Activated CD4-positive, alpha-beta T cell treated with anti-CD3 and anti-CD28 coated beads, Interleukin-2, Interleukin-6, amounts not matched to agents 100 ng/mL and 50 ng/mL, durations not matched to agents 16 hours and 8 hours (primary cell): Measurements from ENCODE around the gene NHLRC4.

Source experiments
- DNase-seq: peaks from one replicate; pipeline ENCODE4 v3.0.0-alpha.2; 2020

The NHLRC4 gene

GRCh38 chr16:531494-532125 is 35.2 kb upstream of the NHLRC4 start:
- DNase-seq, result no peak

GRCh38 chr16:533391-534123 is 33.2 kb upstream of the NHLRC4 start:
- no peak for DNase-seq

- no peak for DNase-seq
These were observed 32.7 kb upstream of the NHLRC4 start for GRCh38 chr16:534135-534534.

GRCh38 chr16:534856-535445 is 31.9 kb upstream of the NHLRC4 start:
- no peak for DNase-seq

- no peak for DNase-seq
These were observed 31.1 kb upstream of the NHLRC4 start for GRCh38 chr16:535446-536405.

GRCh38 chr16:536746-537145 is 30.1 kb upstream of the NHLRC4 start:
- no peak for DNase-seq

- no peak for DNase-seq
These were observed 29.1 kb upstream of the NHLRC4 start for GRCh38 chr16:537415-538335.

- DNase-seq, result no peak
These were observed 26.8 kb upstream of the NHLRC4 start for GRCh38 chr16:539901-540530.

- DNase-seq, result no peak
These were observed 26.0 kb upstream of the NHLRC4 start for GRCh38 chr16:540645-541340.

- no peak for DNase-seq
These were observed 23.3 kb upstream of the NHLRC4 start for GRCh38 chr16:543301-544164.

- no peak for DNase-seq
These were observed 22.3 kb upstream of the NHLRC4 start for GRCh38 chr16:544517-544916.

- peak; percentile 41 for DNase-seq
These were observed 19.7 kb upstream of the NHLRC4 start for GRCh38 chr16:546909-547770.

- DNase-seq, result no peak
These were observed 18.2 kb upstream of the NHLRC4 start for GRCh38 chr16:548586-548985.

- DNase-seq, result no peak
These were observed 17.1 kb upstream of the NHLRC4 start for GRCh38 chr16:549544-550263.

GRCh38 chr16:551210-551609 is 15.6 kb upstream of the NHLRC4 start:
- DNase-seq, result no peak

- DNase-seq, result no peak
These were observed 14.6 kb upstream of the NHLRC4 start for GRCh38 chr16:552171-552570.

- DNase-seq, result no peak
These were observed 13.1 kb upstream of the NHLRC4 start for GRCh38 chr16:553601-554296.

- no peak for DNase-seq
These were observed 12.5 kb upstream of the NHLRC4 start for GRCh38 chr16:554297-554621.
